Measurements from ENCODE around the gene NEDD9.

Gene NEDD9

GRCh38 chr6:11192167-11192566 is 40.3 kb downstream of the NEDD9 start:
- Histone ChIP-seq H3K9ac (no peak overlapping the region), H3K4me2 (peak overlapping the region in 6 of 11 experiments; percentile 20 to 58 (median 33); a peak in 7 of 22 replicates), H4K20me1 (peaks cover 0 to 44% (median 0%) of the 10 kb centered on the region in 11 experiments; a peak in 2 of 22 replicates), H3K4me3 (no peak overlapping the region), H3K9me3 (replicated peaks in 1 of 11) (peaks cover 0 to 37% (median 27%) of the 10 kb centered on the region in 11 experiments; a peak in 12 of 22 replicates), H3K4me1 (peaks cover 9 to 34% (median 25%) of the 10 kb centered on the region in 10 experiments), H3K27me3 (no peaks in the 10 kb centered on the region), H3K27ac (no peak overlapping the region), H3K36me3 (peaks cover 14 to 90% (median 36%) of the 10 kb centered on the region in 11 experiments; a peak in 19 of 22 replicates)
- no peak for TF ChIP-seq Cebpa-rat (IDR thresholded peaks at IDR 0.05)

GRCh38 chr6:11190625-11191245 is 41.7 kb downstream of the NEDD9 start:
- no peak overlapping the region for H3K4me3 ChIP-seq
- peaks cover 16 to 100% (median 45%) of the 10 kb centered on the region in 11 experiments; a peak in 19 of 22 replicates for H3K36me3 ChIP-seq
- no peak overlapping the region for H3K4me2 ChIP-seq
- peaks cover 0 to 42% (median 0%) of the 10 kb centered on the region in 11 experiments; a peak in 2 of 22 replicates for H4K20me1 ChIP-seq
- no peak overlapping the region for H3K27ac ChIP-seq
- peaks cover 0 to 35% (median 27%) of the 10 kb centered on the region in 11 experiments; a peak in 12 of 22 replicates for H3K9me3 ChIP-seq (replicated peaks in 1 of 11)
- no peaks in the 10 kb centered on the region for H3K27me3 ChIP-seq
- H3K4me1 ChIP-seq, result peaks cover 0 to 20% (median 11%) of the 10 kb centered on the region in 10 experiments; a peak in 13 of 20 replicates
- H3K9ac ChIP-seq, result no peak overlapping the region
- no peak for TF ChIP-seq Cebpa-rat (IDR thresholded peaks at IDR 0.05)

GRCh38 chr6:11189865-11190624 is 42.4 kb downstream of the NEDD9 start:
- Histone ChIP-seq H4K20me1 (peaks cover 0 to 37% (median 0%) of the 10 kb centered on the region in 11 experiments; a peak in 2 of 22 replicates), H3K4me1 (peaks cover 0 to 15% (median 7%) of the 10 kb centered on the region in 10 experiments; a peak in 11 of 20 replicates), H3K27me3 (no peaks in the 10 kb centered on the region), H3K27ac (no peak overlapping the region), H3K4me3 (no peak overlapping the region), H3K9ac (no peak overlapping the region), H3K4me2 (no peak overlapping the region), H3K9me3 (replicated peaks in 1 of 11) (peaks cover 0 to 36% (median 27%) of the 10 kb centered on the region in 11 experiments; a peak in 14 of 22 replicates), H3K36me3 (peaks cover 23 to 100% (median 52%) of the 10 kb centered on the region in 11 experiments; a peak in 20 of 22 replicates)
- no peak for TF ChIP-seq Cebpa-rat (IDR thresholded peaks at IDR 0.05)

GRCh38 chr6:11188161-11188915 is 44.1 kb downstream of the NEDD9 start:
- peaks cover 0 to 25% (median 0%) of the 10 kb centered on the region in 11 experiments; a peak in 2 of 22 replicates for H4K20me1 ChIP-seq
- no peak for TF ChIP-seq Cebpa-rat (IDR thresholded peaks at IDR 0.05)
- H3K36me3 ChIP-seq, result peaks cover 25 to 100% (median 58%) of the 10 kb centered on the region in 11 experiments; a peak in 20 of 22 replicates
- no peak overlapping the region for H3K27ac ChIP-seq
- H3K9me3 ChIP-seq (replicated peaks in 1 of 11), result peaks cover 0 to 31% (median 16%) of the 10 kb centered on the region in 11 experiments; a peak in 14 of 22 replicates
- no peaks in the 10 kb centered on the region for H3K27me3 ChIP-seq
- no peak overlapping the region for H3K4me3 ChIP-seq
- H3K9ac ChIP-seq, result no peak overlapping the region
- H3K4me2 ChIP-seq, result no peak overlapping the region
- H3K4me1 ChIP-seq, result peaks cover 0 to 15% (median 7%) of the 10 kb centered on the region in 10 experiments; a peak in 11 of 20 replicates

- TF ChIP-seq Cebpa-rat (IDR thresholded peaks at IDR 0.05), result no peak
- H3K27ac ChIP-seq, result no peak overlapping the region
- peaks cover 0 to 25% (median 0%) of the 10 kb centered on the region in 11 experiments; a peak in 2 of 22 replicates for H4K20me1 ChIP-seq
- peaks cover 25 to 99% (median 58%) of the 10 kb centered on the region in 11 experiments; a peak in 20 of 22 replicates for H3K36me3 ChIP-seq
- H3K4me2 ChIP-seq, result no peak overlapping the region
- H3K9ac ChIP-seq, result no peak overlapping the region
- no peak overlapping the region for H3K4me3 ChIP-seq
- H3K27me3 ChIP-seq, result no peaks in the 10 kb centered on the region
- peaks cover 0 to 25% (median 10%) of the 10 kb centered on the region in 11 experiments; a peak in 14 of 22 replicates for H3K9me3 ChIP-seq (replicated peaks in 1 of 11)
- H3K4me1 ChIP-seq, result peaks cover 0 to 11% (median 7%) of the 10 kb centered on the region in 10 experiments; a peak in 11 of 20 replicates
Observed at GRCh38 chr6:11187301-11187700, 45.2 kb downstream of the NEDD9 start.

- no peak overlapping the region for H3K9ac ChIP-seq
- peaks cover 15 to 79% (median 45%) of the 10 kb centered on the region in 11 experiments; a peak in 20 of 22 replicates for H3K36me3 ChIP-seq
- peaks cover 0 to 21% (median 0%) of the 10 kb centered on the region in 11 experiments; a peak in 2 of 22 replicates for H4K20me1 ChIP-seq
Observed at GRCh38 chr6:11185204-11185842, 47.1 kb downstream of the NEDD9 start.

GRCh38 chr6:11183761-11184362 is 48.6 kb downstream of the NEDD9 start:
- no peak overlapping the region for H3K4me3 ChIP-seq
- H4K20me1 ChIP-seq, result peaks cover 0 to 6% (median 0%) of the 10 kb centered on the region in 11 experiments; a peak in 2 of 22 replicates
- TF ChIP-seq Cebpa-rat (IDR thresholded peaks at IDR 0.05), result no peak
- no peaks in the 10 kb centered on the region for H3K4me1 ChIP-seq
- no peak overlapping the region for H3K27ac ChIP-seq
- H3K27me3 ChIP-seq, result no peaks in the 10 kb centered on the region
- peaks cover 11 to 64% (median 30%) of the 10 kb centered on the region in 11 experiments; a peak in 17 of 22 replicates for H3K36me3 ChIP-seq
- H3K9ac ChIP-seq, result no peak overlapping the region
- H3K4me2 ChIP-seq, result no peak overlapping the region
- H3K9me3 ChIP-seq (replicated peaks in 1 of 11), result peaks cover 0 to 24% (median 16%) of the 10 kb centered on the region in 11 experiments; a peak in 17 of 22 replicates

More at GRCh38 chr6:11185204-11185842, 47.1 kb downstream of the NEDD9 start:
- no peak overlapping the region for H3K4me2 ChIP-seq
- H3K27ac ChIP-seq, result no peak overlapping the region
- TF ChIP-seq Cebpa-rat (IDR thresholded peaks at IDR 0.05), result no peak
- peaks cover 0 to 25% (median 18%) of the 10 kb centered on the region in 11 experiments; a peak in 18 of 22 replicates for H3K9me3 ChIP-seq (replicated peaks in 1 of 11)
- H3K4me1 ChIP-seq, result no peaks in the 10 kb centered on the region
- H3K27me3 ChIP-seq, result no peaks in the 10 kb centered on the region
- H3K4me3 ChIP-seq, result no peak overlapping the region
